GM23338 (cell line): ENCODE data around the gene GDF10. TPM values are rescaled to one million over a fixed set of nuclear protein-coding genes. Genes with fewer than 3 reads are reported as not detected.

ENCODE experiments used
- ATAC-seq: fragments of 200-7000 bp; cut with Tn5 transposase; 3 replicates; pipeline ENCODE4 v1.9.1; 2020
- DNase-seq: peaks from one replicate; pipeline ENCODE4 v3.0.0-alpha.2; 2015; ENCODE audit warnings: low spot score
- H2AFZ ChIP-seq: fragments of 200-600 bp; sonication (generic); 2 replicates; pipeline ENCODE4 v1.8.0; 2016; ENCODE audit warnings: antibody characterized with exemption, mild to moderate bottlenecking, moderate library complexity
- H3F3A ChIP-seq: fragments of 200-600 bp; sonication (generic); replicated peaks from 2 replicates; pipeline ENCODE4 v1.8.0; 2017; ENCODE audit warnings: antibody characterized with exemption, mixed run types, low read depth
- H3K27ac ChIP-seq: fragments of 200-600 bp; sonication (generic); 2 replicates; pipeline ENCODE4 v1.6.1; 2016; ENCODE audit warnings: low read depth
- H3K27me3 ChIP-seq: fragments of 200-600 bp; sonication (generic); 2 replicates; pipeline ENCODE4 v1.8.0; 2016; ENCODE audit warnings: mild to moderate bottlenecking, mixed run types, moderate library complexity; ENCODE audit not compliant: insufficient read depth
- H3K36me3 ChIP-seq: fragments of 200-600 bp; sonication (generic); 2 replicates; pipeline ENCODE4 v1.8.0; 2016; ENCODE audit warnings: mild to moderate bottlenecking; ENCODE audit not compliant: insufficient read depth
- H3K4me1 ChIP-seq: fragments of 200-600 bp; sonication (generic); 2 replicates; pipeline ENCODE4 v1.8.0; 2016; ENCODE audit warnings: mild to moderate bottlenecking, moderate library complexity; ENCODE audit not compliant: insufficient read depth
- H3K4me2 ChIP-seq: fragments of 200-600 bp; sonication (generic); 2 replicates; pipeline ENCODE4 v1.7.1; 2017; ENCODE audit warnings: mixed run types
- H3K4me3 ChIP-seq: fragments of 200-600 bp; sonication (generic); 2 replicates; pipeline ENCODE4 v1.6.1; 2016; ENCODE audit warnings: mixed run types
- H3K79me2 ChIP-seq: fragments of 200-600 bp; sonication (generic); replicated peaks from 2 replicates; pipeline ENCODE4 v1.8.0; 2017; ENCODE audit warnings: mild to moderate bottlenecking; ENCODE audit not compliant: insufficient read depth
- H3K9me2 ChIP-seq: fragments of 200-600 bp; sonication (generic); 2 replicates; pipeline ENCODE4 v1.8.0; 2017; ENCODE audit not compliant: insufficient read depth
- H4K20me1 ChIP-seq: fragments of 200-600 bp; sonication (generic); replicated peaks from 2 replicates; pipeline ENCODE4 v1.8.0; 2017; ENCODE audit warnings: mild to moderate bottlenecking; ENCODE audit not compliant: insufficient read depth
- H3K27ac Mint-ChIP-seq: 2 replicates; pipeline ENCODE4 v1.8.0; 2020; ENCODE audit warnings: inconsistent platforms, mild to moderate bottlenecking, moderate library complexity, mixed read lengths
- H3K27me3 Mint-ChIP-seq: 3 replicates; pipeline ENCODE4 v1.8.0; 2022; ENCODE audit warnings: low read depth, mild to moderate bottlenecking, moderate library complexity, mixed read lengths, inconsistent platforms; ENCODE audit not compliant: insufficient read depth, poor library complexity
- H3K36me3 Mint-ChIP-seq: 3 replicates; pipeline ENCODE4 v1.8.0; 2021; ENCODE audit warnings: low read depth, mild to moderate bottlenecking, inconsistent platforms, moderate library complexity, mixed read lengths
- H3K4me1 Mint-ChIP-seq: 3 replicates; pipeline ENCODE4 v1.8.0; 2020; ENCODE audit warnings: mild to moderate bottlenecking, inconsistent platforms, mixed read lengths
- H3K4me3 Mint-ChIP-seq: 3 replicates; pipeline ENCODE4 v1.8.0; 2021; ENCODE audit warnings: moderate library complexity, mild to moderate bottlenecking, inconsistent platforms, mixed read lengths
- H3K9me3 Mint-ChIP-seq: 3 replicates; pipeline ENCODE4 v1.8.0; 2020; ENCODE audit warnings: moderate library complexity, mild to moderate bottlenecking, inconsistent platforms, mixed read lengths
- CTCF ChIP-seq, 2 experiments: fragments of 200-600 bp in 1 of 2; sonication (generic) in 1 of 2; conservative IDR thresholded peaks; 2 replicates each; pipeline versions ENCODE4 v1.5.1 to v1.6.1; 2016 to 2017; ENCODE audit warnings: antibody characterized with exemption in 2 of 2, low read depth in 2 of 2, mild to moderate bottlenecking in 2 of 2, moderate library complexity in 1 of 2
- JUNB ChIP-seq: IDR thresholded peaks from one replicate; pipeline ENCODE4 v1.6.1; 2016; ENCODE audit warnings: antibody characterized with exemption; ENCODE audit not compliant: unreplicated experiment
- POLR2AphosphoS5 ChIP-seq: IDR thresholded peaks from 2 replicates; pipeline ENCODE4 v1.6.1; 2016; ENCODE audit warnings: antibody characterized with exemption, low read depth
- ZNF114 ChIP-seq: fragments of 250-450 bp; sonication (Bioruptor Pico); IDR thresholded peaks from 2 replicates; pipeline ENCODE4 v1.5.0; 2020; ENCODE audit warnings: mild to moderate bottlenecking, moderate library complexity
- ZNF462 ChIP-seq: fragments of 250-450 bp; sonication (Bioruptor Pico); IDR thresholded peaks from 2 replicates; pipeline ENCODE4 v1.5.0; 2020; ENCODE audit warnings: mild to moderate bottlenecking, moderate library complexity
- polyA plus RNA-seq: library from polyadenylated mRNA; unstranded; fragments of >200 nt; fragmentation: Nextera tagmentation; extraction: Ambion mirVana; gene quantifications from 2 replicates; pipeline ENCODE4 v1.2.1, GENCODE V29; 2016
- total RNA-seq: library from RNA; depleted of rRNA; stranded (reverse); fragments of >200 nt; shearing (Covaris generic); gene quantifications from 2 replicates; pipeline ENCODE4 v1.2.3, GENCODE V29; 2014

GDF10 gene
- total and polyA plus RNA-seq, 2 experiments from 2014 or later: 0.21 TPM; not detected in 1

GRCh38 chr10:47320812-47321211 lies 20.8 kb downstream of the GDF10 start:
- TF ChIP-seq JUNB: no peak
- TF ChIP-seq ZNF462: no peak
- no peak for TF ChIP-seq ZNF114 (CRISPR knock-in tag)
- no peak for TF ChIP-seq CTCF (conservative IDR thresholded peaks at IDR 0.05; ENCODE audit: low read depth in 2 of 2)
- no peak for TF ChIP-seq POLR2AphosphoS5
- no peak for ATAC-seq
- Histone ChIP-seq H3K4me2 (no peak overlapping the region), H3F3A (no peaks in the 10 kb centered on the region), H3K9me2 (0 out of 2 replicates have a peak, but pooled peaks cover 4% of the 10 kb centered on the region), H3K36me3 (no peaks in the 10 kb centered on the region), H3K79me2 (no peaks in the 10 kb centered on the region), H3K27ac (no peak overlapping the region), H2AFZ (no peak overlapping the region), H3K4me3 (no peak overlapping the region), H3K27me3 (no peaks in the 10 kb centered on the region), H3K4me1 (no peaks in the 10 kb centered on the region), H4K20me1 (no peaks in the 10 kb centered on the region)
- Mint-ChIP-seq H3K4me1 (no peaks in the 10 kb centered on the region), H3K27me3 (peaks cover 9% of the 10 kb centered on the region), H3K9me3 (no peaks in the 10 kb centered on the region), H3K4me3 (no peak overlapping the region), H3K27ac (no peak overlapping the region), H3K36me3 (no peaks in the 10 kb centered on the region)
- DNase-seq: no peak
